ENCODE measurements around the gene TEX9. TPM values are rescaled to one million over a fixed set of nuclear protein-coding genes. Genes with fewer than 3 reads are reported as not detected.

TEX9 gene
- total RNA-seq: 1.0 and 1.8 TPM in 2 replicates

GRCh38 chr15:56365075-56365711 is at the start of gene TEX9:
TEX9 (plus strand) TSS chr15:56365426; CDS start chr15:56365451, 25 bp downstream.

GRCh38 chr15:56464893-56465520 is 99.8 kb downstream of the TEX9 start, which contains the start of gene MNS1:
MNS1 (minus strand) TSS chr15:56465137; CDS start chr15:56464972, 165 bp downstream.

Other genes starting within 250 kb of the TEX9 start
- 3.3 and 4.2 TPM in 2 replicates for gene RFX7, start 121.5 kb upstream of the TEX9 start, total RNA-seq
- 1.8 and 3.4 TPM in 2 replicates for gene MNS1, start 99.7 kb downstream of the TEX9 start, total RNA-seq